Esophagus squamous epithelium (tissue), 4 donors: Measurements from ENCODE around the gene CDK13.

Experiments
- CTCF ChIP-seq, 6 experiments: fragments of 450-650 bp in 4 of 6; fragments of 200-600 bp in 2 of 6; sonication (generic) in 2 of 6; IDR thresholded peaks; one replicate each; pipeline ENCODE4 v1.5.1; 2016 to 2019; ENCODE audit warnings: antibody characterized with exemption in 6 of 6, mild to moderate bottlenecking in 4 of 6, moderate library complexity in 4 of 6
- POLR2A ChIP-seq, 4 donors: fragments of 450-650 bp; IDR thresholded peaks; one replicate each; pipeline ENCODE4 v1.6.1; 2017; ENCODE audit warnings: antibody characterized with exemption in 4 of 4, mild to moderate bottlenecking in 4 of 4, moderate library complexity in 3 of 4

GRCh38 chr7:40077849-40078248 is 127.8 kb downstream of the CDK13 start:
- TF ChIP-seq CTCF (IDR thresholded peaks at IDR 0.05) (no peak), POLR2A (IDR thresholded peaks at IDR 0.05) (no peak)
